Peyer's patch (tissue), 4 donors: ENCODE measurements around the gene ENPP4.

Experiments used
- POLR2A ChIP-seq, 2 donors: fragments of 450-650 bp; IDR thresholded peaks; one replicate each; pipeline ENCODE4 v1.5.1; 2017; ENCODE audit warnings: antibody characterized with exemption in 2 of 2, mild to moderate bottlenecking in 2 of 2, moderate library complexity in 2 of 2
- TF ChIP-seq, protein P1 (sequence below), 6 experiments: fragments of 450-650 bp in 4 of 6; fragments of 200-600 bp in 2 of 6; sonication (generic) in 1 of 6; IDR thresholded peaks; one replicate each; pipeline ENCODE4 v1.5.1; 2017 to 2019; ENCODE audit warnings: antibody characterized with exemption in 6 of 6, mild to moderate bottlenecking in 3 of 6, moderate library complexity in 1 of 6

GRCh38 chr6:46137387-46137786, 7.6 kb downstream of the ENPP4 start:
- TF ChIP-seq, protein P1, sequence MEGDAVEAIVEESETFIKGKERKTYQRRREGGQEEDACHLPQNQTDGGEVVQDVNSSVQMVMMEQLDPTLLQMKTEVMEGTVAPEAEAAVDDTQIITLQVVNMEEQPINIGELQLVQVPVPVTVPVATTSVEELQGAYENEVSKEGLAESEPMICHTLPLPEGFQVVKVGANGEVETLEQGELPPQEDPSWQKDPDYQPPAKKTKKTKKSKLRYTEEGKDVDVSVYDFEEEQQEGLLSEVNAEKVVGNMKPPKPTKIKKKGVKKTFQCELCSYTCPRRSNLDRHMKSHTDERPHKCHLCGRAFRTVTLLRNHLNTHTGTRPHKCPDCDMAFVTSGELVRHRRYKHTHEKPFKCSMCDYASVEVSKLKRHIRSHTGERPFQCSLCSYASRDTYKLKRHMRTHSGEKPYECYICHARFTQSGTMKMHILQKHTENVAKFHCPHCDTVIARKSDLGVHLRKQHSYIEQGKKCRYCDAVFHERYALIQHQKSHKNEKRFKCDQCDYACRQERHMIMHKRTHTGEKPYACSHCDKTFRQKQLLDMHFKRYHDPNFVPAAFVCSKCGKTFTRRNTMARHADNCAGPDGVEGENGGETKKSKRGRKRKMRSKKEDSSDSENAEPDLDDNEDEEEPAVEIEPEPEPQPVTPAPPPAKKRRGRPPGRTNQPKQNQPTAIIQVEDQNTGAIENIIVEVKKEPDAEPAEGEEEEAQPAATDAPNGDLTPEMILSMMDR (IDR thresholded peaks at IDR 0.05) = no peak
- TF ChIP-seq POLR2A (IDR thresholded peaks at IDR 0.05) = no peak
